ENCODE measurements around the gene GFM1.

The GFM1 gene

DNA sequence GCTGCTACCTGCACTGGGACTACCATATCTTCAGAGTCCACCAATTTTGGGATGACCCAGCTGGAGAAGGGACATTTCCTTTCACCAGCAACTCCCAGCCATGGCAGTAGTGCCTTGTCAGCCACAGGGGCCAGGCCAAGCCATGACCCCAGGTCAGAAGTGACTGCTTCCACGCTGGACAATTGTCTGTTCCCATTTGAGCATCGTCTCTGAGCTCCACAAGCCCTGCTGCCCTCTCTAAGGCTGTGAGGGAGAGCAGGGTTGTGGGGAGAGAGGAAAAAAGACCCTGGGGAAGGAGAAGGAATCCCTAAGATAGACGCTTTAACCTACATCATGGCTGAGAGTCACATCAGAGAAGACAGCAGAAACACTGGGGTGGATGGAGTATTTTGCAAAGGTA, 95.3 kb downstream of the GFM1 start:
- TF ChIP-seq, protein P1, sequence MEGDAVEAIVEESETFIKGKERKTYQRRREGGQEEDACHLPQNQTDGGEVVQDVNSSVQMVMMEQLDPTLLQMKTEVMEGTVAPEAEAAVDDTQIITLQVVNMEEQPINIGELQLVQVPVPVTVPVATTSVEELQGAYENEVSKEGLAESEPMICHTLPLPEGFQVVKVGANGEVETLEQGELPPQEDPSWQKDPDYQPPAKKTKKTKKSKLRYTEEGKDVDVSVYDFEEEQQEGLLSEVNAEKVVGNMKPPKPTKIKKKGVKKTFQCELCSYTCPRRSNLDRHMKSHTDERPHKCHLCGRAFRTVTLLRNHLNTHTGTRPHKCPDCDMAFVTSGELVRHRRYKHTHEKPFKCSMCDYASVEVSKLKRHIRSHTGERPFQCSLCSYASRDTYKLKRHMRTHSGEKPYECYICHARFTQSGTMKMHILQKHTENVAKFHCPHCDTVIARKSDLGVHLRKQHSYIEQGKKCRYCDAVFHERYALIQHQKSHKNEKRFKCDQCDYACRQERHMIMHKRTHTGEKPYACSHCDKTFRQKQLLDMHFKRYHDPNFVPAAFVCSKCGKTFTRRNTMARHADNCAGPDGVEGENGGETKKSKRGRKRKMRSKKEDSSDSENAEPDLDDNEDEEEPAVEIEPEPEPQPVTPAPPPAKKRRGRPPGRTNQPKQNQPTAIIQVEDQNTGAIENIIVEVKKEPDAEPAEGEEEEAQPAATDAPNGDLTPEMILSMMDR (IDR thresholded peaks at IDR 0.05; ENCODE audit: low read depth, low read length, missing control alignments): no peak
- no peak overlapping the region for H3K4me3 ChIP-seq (ENCODE audit: low read depth, low read length)
- no peak for DNase-seq (ENCODE audit: low read depth)
